ENCODE data around the gene EMD. TPM values are rescaled to one million over a fixed set of nuclear protein-coding genes. Genes with fewer than 3 reads are reported as not detected.

Gene EMD
- total RNA-seq, 1 experiment from 2014 or later: 79.6 TPM

GRCh38 chrX:154430479-154430878, 51.4 kb downstream of the EMD start:
- DNase-seq (ENCODE audit: low spot score): no peak
- Histone ChIP-seq H3K27me3 (replicated peaks; ENCODE audit: insufficient read depth, low read depth, low read length, poor library complexity) (no peaks in the 10 kb centered on the region), H3K4me3 (ENCODE audit: low read depth, low read length, poor library complexity, severe bottlenecking) (no peak overlapping the region), H3K4me1 (ENCODE audit: insufficient read depth, low read length, poor library complexity, severe bottlenecking) (peaks cover 5% of the 10 kb centered on the region), H3K9me3 (ENCODE audit: low read depth, low read length, poor library complexity, severe bottlenecking) (no peaks in the 10 kb centered on the region), H3K36me3 (ENCODE audit: insufficient read depth, low read length, poor library complexity, severe bottlenecking) (peaks cover 8% of the 10 kb centered on the region), H3K27ac (ENCODE audit: low read depth, low read length, poor library complexity, severe bottlenecking) (no peak overlapping the region)
- TF ChIP-seq EZH2 (IDR thresholded peaks at IDR 0.05; ENCODE audit: borderline replicate concordance, low read depth, low read length, poor library complexity, severe bottlenecking) (no peak), CTCF (conservative IDR thresholded peaks at IDR 0.05; ENCODE audit: low read depth, low read length) (no peak)
- ChIA-PET POLR2A (ENCODE audit: low non-redundant PET) (no interaction called here), CTCF (no interaction called here)
- BruUV-seq (replicated peaks): no TSS peak
- intact Hi-C loops (cut with micrococcal nuclease; ENCODE audit: unreplicated experiment): no loop called here

GRCh38 chrX:154430916-154431315, 51.8 kb downstream of the EMD start:
- no peak overlapping the region for H3K4me3 ChIP-seq (ENCODE audit: low read depth, low read length, poor library complexity, severe bottlenecking)
- peaks cover 5% of the 10 kb centered on the region for H3K4me1 ChIP-seq (ENCODE audit: insufficient read depth, low read length, poor library complexity, severe bottlenecking)
- intact Hi-C loops (cut with micrococcal nuclease; ENCODE audit: unreplicated experiment): no loop called here
- CTCF ChIA-PET: no interaction called here
- peaks cover 8% of the 10 kb centered on the region for H3K36me3 ChIP-seq (ENCODE audit: insufficient read depth, low read length, poor library complexity, severe bottlenecking)
- no peak overlapping the region for H3K27ac ChIP-seq (ENCODE audit: low read depth, low read length, poor library complexity, severe bottlenecking)
- POLR2A ChIA-PET (ENCODE audit: low non-redundant PET): no interaction called here
- DNase-seq (ENCODE audit: low spot score): no peak
- no peaks in the 10 kb centered on the region for H3K9me3 ChIP-seq (ENCODE audit: low read depth, low read length, poor library complexity, severe bottlenecking)
- TF ChIP-seq EZH2 (IDR thresholded peaks at IDR 0.05; ENCODE audit: borderline replicate concordance, low read depth, low read length, poor library complexity, severe bottlenecking) (no peak), CTCF (conservative IDR thresholded peaks at IDR 0.05; ENCODE audit: low read depth, low read length) (no peak)
- no TSS peak for BruUV-seq (replicated peaks)
- H3K27me3 ChIP-seq (replicated peaks; ENCODE audit: insufficient read depth, low read depth, low read length, poor library complexity): no peaks in the 10 kb centered on the region

Other genes starting within 250 kb of the EMD start
- gene OPN1LW, start 235.1 kb upstream of the EMD start, total RNA-seq (2021): not detected in 2 replicates
- gene OPN1MW, start 196.7 kb upstream of the EMD start, total RNA-seq (2021): not detected in 2 replicates
- gene OPN1MW2, start 159.5 kb upstream of the EMD start, total RNA-seq (2021): not detected in 2 replicates
- not detected in 2 replicates for gene OPN1MW3, start 121.7 kb upstream of the EMD start, total RNA-seq (2021)
- not detected in 2 replicates for gene TEX28, start 84.2 kb upstream of the EMD start, total RNA-seq (2021)
- gene TKTL1, start 83.5 kb upstream of the EMD start, total RNA-seq (2021): not detected in 2 replicates
- gene FLNA, start 4.7 kb upstream of the EMD start, total RNA-seq (2021): 1,123 and 1,210 TPM in 2 replicates
- gene RPL10, start 19.1 kb downstream of the EMD start, total RNA-seq (2021): 2,429 and 2,445 TPM in 2 replicates
- gene DNASE1L1, start 30.0 kb downstream of the EMD start, total RNA-seq (2021): 6.8 and 8.3 TPM in 2 replicates
- 41.8 and 55.8 TPM in 2 replicates for gene TAFAZZIN, start 32.2 kb downstream of the EMD start, total RNA-seq (2021)
- 77.1 and 77.5 TPM in 2 replicates for gene ATP6AP1, start 49.4 kb downstream of the EMD start, total RNA-seq (2021)
- gene GDI1, start 57.9 kb downstream of the EMD start, total RNA-seq (2021): 137 and 139 TPM in 2 replicates
- gene FAM50A, start 64.8 kb downstream of the EMD start, total RNA-seq (2021): 78.0 and 83.7 TPM in 2 replicates
- gene PLXNA3, start 79.0 kb downstream of the EMD start, total RNA-seq (2021): 49.8 and 54.6 TPM in 2 replicates
- gene LAGE3, start 100.0 kb downstream of the EMD start, total RNA-seq (2021): 30.4 and 34.6 TPM in 2 replicates
- 30.4 and 31.4 TPM in 2 replicates for gene UBL4A, start 107.3 kb downstream of the EMD start, total RNA-seq (2021)
- 8.1 and 9.7 TPM in 2 replicates for gene SLC10A3, start 111.3 kb downstream of the EMD start, total RNA-seq (2021)
- 35.8 and 38.5 TPM in 2 replicates for gene FAM3A, start 136.9 kb downstream of the EMD start, total RNA-seq (2021)
- gene G6PD, start 167.6 kb downstream of the EMD start, total RNA-seq (2021): 190 and 203 TPM in 2 replicates
- 28.0 and 30.4 TPM in 2 replicates for gene IKBKG, start 168.3 kb downstream of the EMD start, total RNA-seq (2021)
- gene CTAG1A, start 205.8 kb downstream of the EMD start, total RNA-seq (2021): not detected in 2 replicates
- gene CTAG1B, start 240.0 kb downstream of the EMD start, total RNA-seq (2021): not detected in 2 replicates